Measurements from ENCODE around the gene TESK2.
A peak's percentile ranks its signal among the peaks of the same experiment; 100 is the strongest.
"Not testable (repeated sequence)": the region's sequence is repeated elsewhere in the genome, so short reads cannot be mapped to it uniquely, and the experiment has no call there.

The TESK2 gene

GRCh38 chr1:45516465-45516864 lies 25.5 kb upstream of the TESK2 start:
- no peak for DNase-seq (ENCODE audit: low read depth)
- no peak for TF ChIP-seq CTCF (IDR thresholded peaks at IDR 0.05; ENCODE audit: control insufficient read depth, insufficient read depth, low read depth, low read length, missing control alignments)

DNA sequence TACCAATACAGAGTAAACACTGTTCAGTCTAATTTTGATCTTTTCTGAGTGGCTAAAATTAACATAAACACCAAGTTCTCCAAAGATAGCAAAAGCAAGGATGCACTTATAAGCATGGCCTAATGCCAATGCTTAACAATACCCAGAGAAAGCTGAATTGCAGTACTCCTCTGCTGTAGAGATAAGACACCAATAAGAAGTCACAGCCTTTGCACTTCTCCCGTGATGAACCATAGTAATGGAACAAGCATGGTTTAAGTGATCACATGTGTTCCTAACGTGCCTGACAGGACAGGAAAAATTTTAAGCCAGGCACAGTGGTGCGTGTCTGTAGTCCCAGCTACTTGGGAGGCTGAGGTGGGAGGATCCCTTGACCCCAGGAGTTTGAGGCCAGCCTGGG lies 25.1 kb upstream of the TESK2 start:
- no peak for DNase-seq (ENCODE audit: low read depth)

More at GRCh38 chr1:45516465-45516864, 25.5 kb upstream of the TESK2 start:
- H3K4me3 ChIP-seq (ENCODE audit: control insufficient read depth, low read depth, low read length) = no peak overlapping the region

DNA sequence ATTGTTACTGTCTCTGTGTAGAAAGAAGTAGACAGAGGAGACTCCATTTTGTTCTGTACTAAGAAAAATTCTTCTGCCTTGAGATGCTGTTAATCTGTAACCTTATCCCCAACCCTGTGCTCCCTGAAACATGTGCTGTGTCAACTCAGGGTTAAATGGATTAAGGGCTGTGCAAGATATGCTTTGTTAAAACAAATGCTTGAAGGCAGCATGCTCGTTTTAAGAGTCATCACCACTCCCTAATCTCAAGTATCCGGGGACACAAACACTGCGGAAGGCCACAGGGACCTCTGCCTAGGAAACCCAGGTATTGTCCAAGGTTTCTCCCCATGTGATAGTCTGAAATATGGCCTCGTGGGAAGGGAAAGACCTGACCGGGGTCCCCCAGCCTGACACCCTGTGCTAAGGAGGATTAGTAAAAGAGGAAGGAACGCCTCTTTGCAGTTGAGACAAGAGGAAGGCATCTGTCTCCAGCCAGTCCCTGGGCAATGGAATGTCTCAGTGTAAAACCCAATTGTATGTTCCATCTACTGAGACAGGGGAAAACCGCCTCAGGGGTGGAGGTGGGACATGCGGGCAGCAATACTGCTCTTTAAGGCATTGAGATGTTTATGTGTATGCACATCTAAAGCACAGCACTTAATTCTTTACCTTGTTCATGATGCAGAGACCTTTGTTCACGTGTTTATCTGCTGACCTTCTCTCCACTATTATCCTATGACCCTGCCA lies 22.7 kb upstream of the TESK2 start:
- not testable (repeated sequence) for H3K4me3 ChIP-seq (ENCODE audit: control insufficient read depth, low read depth, low read length)

More for the DNA sequence above, 25.1 kb upstream of the TESK2 start:
- TF ChIP-seq CTCF (IDR thresholded peaks at IDR 0.05; ENCODE audit: control insufficient read depth, insufficient read depth, low read depth, low read length, missing control alignments) = no peak
- H3K4me3 ChIP-seq (ENCODE audit: control insufficient read depth, low read depth, low read length) = no peak overlapping the region

GRCh38 chr1:45512641-45513054 lies 21.7 kb upstream of the TESK2 start:
- peak; percentile 77 for TF ChIP-seq CTCF (IDR thresholded peaks at IDR 0.05; ENCODE audit: control insufficient read depth, insufficient read depth, low read depth, low read length, missing control alignments)
- no peak for DNase-seq (ENCODE audit: low read depth)
- H3K4me3 ChIP-seq (ENCODE audit: control insufficient read depth, low read depth, low read length) = no peak overlapping the region

More for the DNA sequence above, 22.7 kb upstream of the TESK2 start:
- not testable (repeated sequence) for DNase-seq (ENCODE audit: low read depth)

- no peak overlapping the region for H3K4me3 ChIP-seq (ENCODE audit: control insufficient read depth, low read depth, low read length)
- TF ChIP-seq CTCF (IDR thresholded peaks at IDR 0.05; ENCODE audit: control insufficient read depth, insufficient read depth, low read depth, low read length, missing control alignments) = no peak
- no peak for DNase-seq (ENCODE audit: low read depth)
These were observed 20.1 kb upstream of the TESK2 start for GRCh38 chr1:45510972-45511527.

GRCh38 chr1:45510036-45510971 lies 19.3 kb upstream of the TESK2 start:
- no peak for DNase-seq (ENCODE audit: low read depth)
- H3K4me3 ChIP-seq (ENCODE audit: control insufficient read depth, low read depth, low read length) = no peak overlapping the region
- no peak for TF ChIP-seq CTCF (IDR thresholded peaks at IDR 0.05; ENCODE audit: control insufficient read depth, insufficient read depth, low read depth, low read length, missing control alignments)
